HG03378 (cell line): ENCODE results near the gene MRPS6.

ENCODE experiments used
- ATAC-seq: cut with Tn5 transposase; IDR thresholded peaks from one replicate; pipeline ENCODE4 v1.9.1; 2021; ENCODE audit warnings: mild to moderate bottlenecking, moderate library complexity; ENCODE audit not compliant: unreplicated experiment

MRPS6 gene

DNA sequence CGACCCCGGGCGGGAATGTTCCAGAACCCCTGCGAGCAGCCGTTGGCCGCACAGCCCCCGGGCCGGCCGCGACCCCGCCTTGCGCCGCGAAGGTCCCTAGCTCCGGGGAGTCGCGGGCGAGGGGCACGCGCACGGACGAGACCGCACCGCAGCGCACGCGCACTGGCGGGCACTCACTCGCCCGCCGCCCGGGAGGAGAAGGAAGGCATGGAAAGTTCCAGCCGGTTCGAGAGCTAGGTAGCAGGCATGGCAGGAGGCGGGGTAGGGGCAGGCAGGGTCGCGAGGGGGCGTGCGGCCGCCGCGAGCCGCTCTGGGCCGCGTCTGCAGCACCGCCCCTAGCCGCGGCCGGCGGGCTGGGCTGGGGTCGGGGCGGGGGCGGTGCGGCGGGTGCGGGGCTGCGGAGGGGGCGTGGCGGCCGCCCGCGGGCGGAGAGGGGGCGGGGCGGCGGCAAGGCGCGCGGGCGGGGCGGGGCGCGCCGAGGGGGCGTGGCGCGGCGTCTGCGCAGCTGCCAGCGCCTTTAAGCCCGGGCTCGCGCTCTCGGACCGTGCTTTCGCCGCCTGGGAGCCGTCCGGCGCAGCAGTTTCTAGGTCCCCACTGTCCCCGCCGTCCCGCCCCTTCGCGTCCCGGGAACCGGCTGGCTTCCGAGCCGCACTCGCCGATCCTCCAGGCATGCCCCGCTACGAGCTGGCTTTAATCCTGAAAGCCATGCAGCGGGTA lies at the start of gene MRPS6, which contains the start of gene SLC5A3:
Gene MRPS6 (plus strand): TSS at position 547 of the 717 bp plus-strand sequence. CDS start 123 bp downstream, at position 670.
Gene SLC5A3 (plus strand): TSS at position 547 of the 717 bp plus-strand sequence. CDS start 21,621 bp downstream, outside the sequence.
- ATAC-seq, result peak; percentile 44

GRCh38 chr21:34023691-34024373 lies 49.5 kb upstream of the MRPS6 start:
- ATAC-seq, result no peak

GRCh38 chr21:34024374-34024693 lies 49.0 kb upstream of the MRPS6 start:
- ATAC-seq, result no peak

DNA sequence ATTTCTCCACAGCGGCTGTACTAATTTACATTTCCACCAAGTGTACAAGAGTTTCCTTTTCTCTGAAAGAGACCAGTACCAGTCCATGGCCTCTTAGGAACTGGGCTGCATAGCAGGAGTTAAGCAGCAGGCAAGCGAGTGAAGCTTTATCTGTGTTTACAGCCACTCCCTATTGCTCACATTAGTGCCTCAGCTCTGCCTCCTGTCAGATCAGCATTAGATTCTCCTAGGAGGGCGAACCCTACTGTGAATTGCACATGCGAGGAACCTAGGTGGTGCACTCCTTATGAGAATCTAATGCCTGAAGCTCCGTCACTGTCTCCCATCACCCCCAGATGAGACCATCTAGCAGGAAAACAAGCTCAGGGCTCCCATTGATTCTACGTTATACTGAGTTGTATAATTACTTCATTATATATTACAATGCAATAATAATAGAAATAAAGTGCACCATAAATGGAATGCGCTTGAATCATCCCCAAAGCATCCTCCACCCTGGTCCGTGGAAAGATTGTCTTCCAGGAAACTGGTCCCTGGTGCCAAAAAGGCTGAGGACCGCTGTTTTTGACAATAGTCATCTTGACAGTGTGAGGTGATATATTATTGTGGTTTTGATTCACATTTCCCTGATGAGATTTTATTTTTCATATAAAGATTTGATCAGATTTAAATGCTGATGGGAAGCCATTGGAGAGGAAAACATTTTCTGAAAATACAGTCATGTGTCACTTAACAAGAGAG lies 45.5 kb upstream of the MRPS6 start:
- ATAC-seq, result no peak

GRCh38 chr21:34029743-34030528 lies 43.4 kb upstream of the MRPS6 start:
- ATAC-seq, result peak; percentile 94

DNA sequence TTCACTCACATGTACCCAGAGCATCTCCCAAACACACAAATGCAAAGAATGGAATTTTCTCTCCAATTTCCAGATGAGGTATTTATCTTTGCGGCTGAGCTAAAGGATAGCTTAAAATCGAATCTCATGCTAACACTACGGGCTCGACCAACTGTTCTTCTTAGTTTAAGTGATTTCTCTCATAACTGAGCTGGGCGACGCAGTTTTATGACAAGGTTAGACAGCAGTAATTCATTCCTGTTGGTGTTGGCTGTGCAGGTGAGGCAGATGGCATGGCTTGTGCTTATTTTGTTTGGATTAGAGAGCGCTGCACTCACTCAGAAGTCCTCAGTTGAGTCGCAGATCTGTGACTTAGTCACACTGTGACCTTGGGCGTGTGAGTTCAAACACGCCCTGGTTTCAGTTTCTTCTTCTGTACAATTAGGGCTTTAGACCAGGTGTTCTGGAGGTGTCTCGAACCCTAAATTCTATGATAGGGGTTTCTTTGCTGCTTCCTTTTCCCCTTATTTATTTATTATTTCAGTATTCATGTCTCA lies 41.5 kb upstream of the MRPS6 start:
- no peak for ATAC-seq

- no peak for ATAC-seq
Observed at GRCh38 chr21:34034369-34035014, 38.9 kb upstream of the MRPS6 start.

- ATAC-seq, result no peak
Observed at GRCh38 chr21:34035619-34036354, 37.6 kb upstream of the MRPS6 start.

DNA sequence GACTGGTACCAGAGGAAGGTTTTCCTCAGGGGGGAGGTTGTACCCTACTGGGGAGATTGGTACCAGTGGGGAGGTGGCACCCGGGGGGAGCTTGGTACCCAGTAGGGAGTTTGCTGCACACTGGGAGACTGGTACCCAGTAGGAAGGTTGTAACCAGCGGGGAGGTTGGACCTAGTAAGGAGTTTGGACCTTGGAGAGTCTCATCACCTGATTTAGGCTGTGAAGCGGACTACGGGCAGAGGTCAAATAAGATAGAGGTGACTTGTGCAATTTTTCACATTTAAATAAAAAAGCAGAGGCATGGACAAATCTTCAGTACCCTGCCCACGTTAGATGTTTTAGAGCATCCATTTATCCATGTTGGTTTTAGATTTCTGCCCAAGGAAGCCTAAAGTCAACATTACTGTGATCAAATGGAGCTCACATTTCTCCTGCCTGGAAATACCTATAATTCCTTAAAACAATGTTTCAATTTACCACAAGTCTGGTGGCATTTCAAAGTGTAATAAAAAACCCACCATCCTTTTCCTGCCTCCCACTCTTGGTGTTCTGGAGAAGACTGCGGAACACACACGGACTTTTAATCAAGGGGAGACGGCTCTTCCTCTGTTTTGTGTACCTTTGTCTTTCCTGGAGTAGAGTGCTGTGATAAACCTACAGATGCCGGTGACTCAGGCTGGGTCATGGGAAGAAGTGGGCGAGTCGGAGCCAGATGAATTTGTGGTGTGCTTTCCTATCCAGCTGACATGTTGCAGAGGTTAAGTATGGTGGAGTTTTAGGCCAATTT lies 36.2 kb upstream of the MRPS6 start:
- no peak for ATAC-seq

DNA sequence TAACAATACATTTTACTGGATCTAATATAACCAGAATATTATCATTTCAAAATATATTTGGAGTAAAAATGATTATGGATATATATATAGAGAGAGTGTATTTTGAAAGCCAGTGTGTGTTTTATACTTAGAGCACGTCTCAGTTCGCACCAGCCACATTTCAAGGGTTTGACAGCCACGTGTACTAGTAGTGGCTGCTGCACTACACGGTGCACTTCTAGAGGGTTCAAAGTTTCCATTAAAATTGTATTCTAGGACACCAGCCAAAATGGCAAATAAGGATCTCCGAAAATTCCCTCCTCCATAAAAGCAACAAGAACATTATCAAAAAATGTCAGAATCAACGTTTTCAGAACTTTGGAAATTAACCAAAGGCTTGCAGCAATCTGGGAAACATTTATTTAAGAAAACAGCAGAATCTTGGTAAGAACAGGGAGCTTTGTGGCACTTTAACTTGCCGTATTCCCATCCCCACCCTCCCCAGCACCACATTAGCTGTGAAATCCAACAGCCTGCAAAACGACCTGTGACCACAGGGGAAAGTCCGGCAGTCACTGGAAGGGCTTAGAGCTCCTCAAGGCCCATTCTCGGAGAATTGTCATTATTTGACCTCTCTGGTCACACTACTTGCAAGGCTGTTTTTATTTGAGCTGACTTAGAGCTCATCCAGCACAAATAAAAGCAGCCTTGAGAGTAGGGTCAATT lies 33.5 kb upstream of the MRPS6 start:
- ATAC-seq, result no peak

DNA sequence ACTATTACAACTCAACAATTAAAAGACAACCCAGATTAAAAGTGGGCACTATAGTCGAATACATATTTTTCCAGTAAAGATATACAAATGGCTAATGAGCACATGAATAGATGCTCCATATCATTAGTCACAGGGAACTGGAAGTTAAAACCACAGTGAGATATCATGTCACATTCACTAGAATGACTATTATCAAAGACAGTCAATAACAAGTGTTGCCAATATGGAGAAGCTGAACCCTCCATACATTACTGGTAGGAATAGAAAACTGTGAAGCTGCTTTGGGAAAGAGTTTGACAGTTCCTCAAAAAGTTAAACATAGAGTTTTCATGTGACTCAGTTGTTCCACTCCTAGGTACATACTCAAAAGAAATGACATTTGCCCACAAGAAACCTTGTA lies 30.6 kb upstream of the MRPS6 start:
- ATAC-seq, result no peak

DNA sequence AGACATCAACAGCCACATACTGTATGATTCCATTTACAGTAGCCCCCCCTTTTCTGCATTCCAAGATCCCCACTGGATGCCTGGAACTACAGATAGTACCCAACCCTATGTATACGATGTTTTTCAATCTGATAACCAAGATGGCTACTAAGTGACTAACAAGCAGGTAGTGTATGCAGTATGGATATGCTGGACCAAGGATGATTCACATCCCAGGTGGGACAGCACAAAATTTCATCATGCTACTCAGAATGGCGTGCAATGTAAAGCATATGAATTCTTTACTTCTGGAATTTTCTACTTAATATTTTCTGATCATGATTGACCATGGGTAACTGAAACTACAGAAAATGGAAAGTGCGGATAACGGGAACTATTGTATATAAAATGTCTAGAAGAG lies 30.0 kb upstream of the MRPS6 start:
- ATAC-seq, result no peak

GRCh38 chr21:34046917-34047316 lies 26.5 kb upstream of the MRPS6 start:
- ATAC-seq, result peak; percentile 76

- no peak for ATAC-seq
Observed at GRCh38 chr21:34047835-34048234, 25.5 kb upstream of the MRPS6 start.

- ATAC-seq, result no peak
Observed at GRCh38 chr21:34052171-34052570, 21.2 kb upstream of the MRPS6 start.

DNA sequence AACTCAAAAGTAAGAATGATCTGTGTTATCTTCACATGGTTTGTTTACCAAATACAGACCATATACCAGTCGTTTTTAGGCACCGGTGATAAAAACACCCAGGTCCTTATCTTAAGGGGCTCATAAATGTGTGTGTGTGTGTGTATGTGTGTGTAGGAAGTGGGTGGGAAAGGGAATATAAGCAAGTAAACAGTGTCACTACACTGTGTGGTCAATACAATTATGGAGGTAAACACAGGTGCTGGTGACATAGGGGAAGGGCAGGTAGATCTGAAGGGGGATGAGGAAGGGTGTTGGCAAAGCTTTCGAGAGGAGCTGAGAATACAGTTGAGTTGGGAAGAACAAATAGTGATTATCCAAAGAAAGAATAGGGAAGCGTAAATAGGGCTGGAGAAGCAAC lies 19.1 kb upstream of the MRPS6 start:
- no peak for ATAC-seq

GRCh38 chr21:34055615-34056014 lies 17.8 kb upstream of the MRPS6 start:
- no peak for ATAC-seq

GRCh38 chr21:34061983-34062382 lies 11.4 kb upstream of the MRPS6 start:
- no peak for ATAC-seq
